Measurements from ENCODE around the gene SMIM44.
A peak's percentile ranks its signal among the peaks of the same experiment; 100 is the strongest.

SMIM44 gene

DNA sequence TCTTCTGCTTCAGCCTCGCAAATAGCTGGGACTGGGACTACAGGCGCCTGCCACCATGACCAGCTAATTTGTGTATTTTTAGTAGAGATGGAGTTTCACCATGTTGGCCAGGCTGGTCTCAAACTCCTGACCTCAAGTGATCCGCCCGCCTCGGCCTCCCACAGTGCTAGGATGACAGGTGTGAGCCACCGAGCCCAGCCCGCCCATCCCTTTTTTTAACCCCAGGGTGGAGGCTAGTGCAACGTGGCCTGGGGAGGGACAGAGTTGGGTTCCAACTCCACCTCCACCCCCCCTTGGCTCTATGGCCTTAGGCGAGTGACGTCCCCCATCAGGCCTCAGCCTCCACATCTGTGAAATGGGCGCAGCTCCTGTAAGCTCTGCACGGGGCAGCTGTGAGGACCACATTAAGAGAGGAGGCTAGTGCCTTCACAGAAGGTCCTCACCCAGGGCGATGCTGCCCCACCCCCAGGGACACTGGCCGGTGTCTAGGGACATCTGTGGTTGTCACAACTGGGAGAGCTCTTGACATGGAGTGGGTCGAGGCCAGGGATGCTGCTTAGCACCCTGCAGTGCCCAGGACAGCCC lies 40.7 kb downstream of the SMIM44 start:
- TF ChIP-seq, protein P1, sequence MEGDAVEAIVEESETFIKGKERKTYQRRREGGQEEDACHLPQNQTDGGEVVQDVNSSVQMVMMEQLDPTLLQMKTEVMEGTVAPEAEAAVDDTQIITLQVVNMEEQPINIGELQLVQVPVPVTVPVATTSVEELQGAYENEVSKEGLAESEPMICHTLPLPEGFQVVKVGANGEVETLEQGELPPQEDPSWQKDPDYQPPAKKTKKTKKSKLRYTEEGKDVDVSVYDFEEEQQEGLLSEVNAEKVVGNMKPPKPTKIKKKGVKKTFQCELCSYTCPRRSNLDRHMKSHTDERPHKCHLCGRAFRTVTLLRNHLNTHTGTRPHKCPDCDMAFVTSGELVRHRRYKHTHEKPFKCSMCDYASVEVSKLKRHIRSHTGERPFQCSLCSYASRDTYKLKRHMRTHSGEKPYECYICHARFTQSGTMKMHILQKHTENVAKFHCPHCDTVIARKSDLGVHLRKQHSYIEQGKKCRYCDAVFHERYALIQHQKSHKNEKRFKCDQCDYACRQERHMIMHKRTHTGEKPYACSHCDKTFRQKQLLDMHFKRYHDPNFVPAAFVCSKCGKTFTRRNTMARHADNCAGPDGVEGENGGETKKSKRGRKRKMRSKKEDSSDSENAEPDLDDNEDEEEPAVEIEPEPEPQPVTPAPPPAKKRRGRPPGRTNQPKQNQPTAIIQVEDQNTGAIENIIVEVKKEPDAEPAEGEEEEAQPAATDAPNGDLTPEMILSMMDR (IDR thresholded peaks at IDR 0.05; ENCODE audit: insufficient read depth, low read depth, low read length, missing control alignments), result no peak
- no peak overlapping the region for H3K4me3 ChIP-seq (ENCODE audit: low read depth, low read length)
- no peak for DNase-seq (ENCODE audit: low read depth)

DNA sequence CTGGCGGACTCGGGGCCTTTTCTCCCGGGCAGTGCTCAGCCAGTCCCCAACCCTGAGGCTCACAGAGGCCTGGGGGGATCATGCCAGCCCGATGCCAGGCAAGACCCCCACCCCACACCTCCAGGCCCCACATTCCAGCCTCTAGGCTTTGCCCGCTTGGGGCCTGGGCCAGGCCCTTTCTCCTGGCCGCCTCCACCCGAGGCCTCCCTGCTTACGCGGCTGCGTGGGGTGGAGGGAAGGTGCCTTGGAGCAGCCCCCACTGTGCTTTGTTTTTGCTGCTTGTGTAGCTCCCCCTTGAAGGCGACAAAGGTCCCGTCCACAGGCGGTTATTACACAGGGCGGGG lies 41.3 kb downstream of the SMIM44 start:
- TF ChIP-seq, protein P1 (IDR thresholded peaks at IDR 0.05; ENCODE audit: insufficient read depth, low read depth, low read length, missing control alignments), result no peak
- no peak for DNase-seq (ENCODE audit: low read depth)
- H3K4me3 ChIP-seq (ENCODE audit: low read depth, low read length), result no peak overlapping the region

GRCh38 chr19:3441089-3441985 lies 41.9 kb downstream of the SMIM44 start:
- DNase-seq (ENCODE audit: low read depth), result no peak
- TF ChIP-seq, protein P1 (IDR thresholded peaks at IDR 0.05; ENCODE audit: insufficient read depth, low read depth, low read length, missing control alignments), result no peak
- no peak overlapping the region for H3K4me3 ChIP-seq (ENCODE audit: low read depth, low read length)

GRCh38 chr19:3440082-3440481 lies 43.2 kb downstream of the SMIM44 start:
- H3K4me3 ChIP-seq (ENCODE audit: low read depth, low read length), result no peak overlapping the region
- TF ChIP-seq, protein P1 (IDR thresholded peaks at IDR 0.05; ENCODE audit: insufficient read depth, low read depth, low read length, missing control alignments), result peak; percentile 61
- DNase-seq (ENCODE audit: low read depth), result peak; percentile 68

- DNase-seq (ENCODE audit: low read depth), result peak; percentile 98
- TF ChIP-seq, protein P1 (IDR thresholded peaks at IDR 0.05; ENCODE audit: insufficient read depth, low read depth, low read length, missing control alignments), result no peak
- H3K4me3 ChIP-seq (ENCODE audit: low read depth, low read length), result peak overlapping the region; percentile 76
Measured at GRCh38 chr19:3434630-3435553, 48.3 kb downstream of the SMIM44 start.

DNA sequence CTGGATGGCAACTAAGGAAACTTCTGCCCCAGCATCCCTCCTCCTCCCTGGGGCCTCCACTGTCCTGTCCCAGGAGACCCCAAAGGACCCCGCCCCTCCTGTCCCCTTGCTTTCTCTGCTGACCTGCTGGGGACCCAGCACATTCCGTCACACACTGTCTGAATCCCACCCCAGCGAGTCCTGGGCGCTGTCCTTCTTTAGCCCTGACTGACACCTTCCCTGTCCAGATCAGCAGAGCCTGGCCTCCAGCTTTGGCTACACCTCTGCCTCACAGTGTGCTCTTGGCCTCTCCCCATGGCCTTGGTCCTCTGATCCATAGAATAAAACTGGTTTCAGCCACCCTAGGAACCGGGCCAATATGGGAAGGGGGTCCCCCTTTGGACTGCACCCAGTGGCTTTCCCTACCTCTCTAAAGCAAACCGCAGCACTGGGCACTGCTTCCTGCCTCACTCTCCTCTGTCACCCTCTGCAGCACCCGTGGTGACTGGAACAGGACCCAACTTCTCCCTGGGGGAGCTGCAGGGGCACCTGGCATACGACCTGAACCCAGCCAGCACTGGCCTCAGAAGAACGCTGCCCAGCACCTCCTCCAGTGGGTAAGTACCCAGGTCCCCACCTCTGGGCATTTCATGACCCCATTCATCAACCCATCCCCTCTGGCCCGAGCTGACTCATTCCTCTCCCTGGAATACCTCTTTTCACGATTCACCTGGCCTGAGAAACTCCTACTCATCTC lies 49.3 kb downstream of the SMIM44 start:
- TF ChIP-seq, protein P1 (IDR thresholded peaks at IDR 0.05; ENCODE audit: insufficient read depth, low read depth, low read length, missing control alignments), result no peak
- no peak for DNase-seq (ENCODE audit: low read depth)
- peak overlapping the region; percentile 76 for H3K4me3 ChIP-seq (ENCODE audit: low read depth, low read length)
